GM23338 (cell line): ENCODE measurements around the gene ZCCHC24. TPM values are rescaled to one million over a fixed set of nuclear protein-coding genes. Genes with fewer than 3 reads are reported as not detected.

Source experiments
- ATAC-seq: fragments of 200-7000 bp; cut with Tn5 transposase; 3 replicates; pipeline ENCODE4 v1.9.1; 2020
- DNase-seq: peaks from one replicate; pipeline ENCODE4 v3.0.0-alpha.2; 2015; ENCODE audit warnings: low spot score
- H2AFZ ChIP-seq: fragments of 200-600 bp; sonication (generic); 2 replicates; pipeline ENCODE4 v1.8.0; 2016; ENCODE audit warnings: antibody characterized with exemption, mild to moderate bottlenecking, moderate library complexity
- H3F3A ChIP-seq: fragments of 200-600 bp; sonication (generic); replicated peaks from 2 replicates; pipeline ENCODE4 v1.8.0; 2017; ENCODE audit warnings: antibody characterized with exemption, mixed run types, low read depth
- H3K27ac ChIP-seq: fragments of 200-600 bp; sonication (generic); 2 replicates; pipeline ENCODE4 v1.6.1; 2016; ENCODE audit warnings: low read depth
- H3K27me3 ChIP-seq: fragments of 200-600 bp; sonication (generic); 2 replicates; pipeline ENCODE4 v1.8.0; 2016; ENCODE audit warnings: mild to moderate bottlenecking, mixed run types, moderate library complexity; ENCODE audit not compliant: insufficient read depth
- H3K36me3 ChIP-seq: fragments of 200-600 bp; sonication (generic); 2 replicates; pipeline ENCODE4 v1.8.0; 2016; ENCODE audit warnings: mild to moderate bottlenecking; ENCODE audit not compliant: insufficient read depth
- H3K4me1 ChIP-seq: fragments of 200-600 bp; sonication (generic); 2 replicates; pipeline ENCODE4 v1.8.0; 2016; ENCODE audit warnings: mild to moderate bottlenecking, moderate library complexity; ENCODE audit not compliant: insufficient read depth
- H3K4me2 ChIP-seq: fragments of 200-600 bp; sonication (generic); 2 replicates; pipeline ENCODE4 v1.7.1; 2017; ENCODE audit warnings: mixed run types
- H3K4me3 ChIP-seq: fragments of 200-600 bp; sonication (generic); 2 replicates; pipeline ENCODE4 v1.6.1; 2016; ENCODE audit warnings: mixed run types
- H3K79me2 ChIP-seq: fragments of 200-600 bp; sonication (generic); replicated peaks from 2 replicates; pipeline ENCODE4 v1.8.0; 2017; ENCODE audit warnings: mild to moderate bottlenecking; ENCODE audit not compliant: insufficient read depth
- H3K9me2 ChIP-seq: fragments of 200-600 bp; sonication (generic); 2 replicates; pipeline ENCODE4 v1.8.0; 2017; ENCODE audit not compliant: insufficient read depth
- H4K20me1 ChIP-seq: fragments of 200-600 bp; sonication (generic); replicated peaks from 2 replicates; pipeline ENCODE4 v1.8.0; 2017; ENCODE audit warnings: mild to moderate bottlenecking; ENCODE audit not compliant: insufficient read depth
- H3K27ac Mint-ChIP-seq: 2 replicates; pipeline ENCODE4 v1.8.0; 2020; ENCODE audit warnings: inconsistent platforms, mild to moderate bottlenecking, moderate library complexity, mixed read lengths
- H3K27me3 Mint-ChIP-seq: 3 replicates; pipeline ENCODE4 v1.8.0; 2022; ENCODE audit warnings: low read depth, mild to moderate bottlenecking, moderate library complexity, mixed read lengths, inconsistent platforms; ENCODE audit not compliant: insufficient read depth, poor library complexity
- H3K36me3 Mint-ChIP-seq: 3 replicates; pipeline ENCODE4 v1.8.0; 2021; ENCODE audit warnings: low read depth, mild to moderate bottlenecking, inconsistent platforms, moderate library complexity, mixed read lengths
- H3K4me1 Mint-ChIP-seq: 3 replicates; pipeline ENCODE4 v1.8.0; 2020; ENCODE audit warnings: mild to moderate bottlenecking, inconsistent platforms, mixed read lengths
- H3K4me3 Mint-ChIP-seq: 3 replicates; pipeline ENCODE4 v1.8.0; 2021; ENCODE audit warnings: moderate library complexity, mild to moderate bottlenecking, inconsistent platforms, mixed read lengths
- H3K9me3 Mint-ChIP-seq: 3 replicates; pipeline ENCODE4 v1.8.0; 2020; ENCODE audit warnings: moderate library complexity, mild to moderate bottlenecking, inconsistent platforms, mixed read lengths
- CREB1 ChIP-seq: fragments of 250-450 bp; sonication (Bioruptor Pico); IDR thresholded peaks from 2 replicates; pipeline ENCODE4 v1.5.0; 2020; ENCODE audit warnings: low read depth, mild to moderate bottlenecking, moderate library complexity
- EZH2 ChIP-seq: fragments of 200-600 bp; sonication (generic); IDR thresholded peaks from one replicate; pipeline ENCODE4 v1.8.0; 2017; ENCODE audit warnings: antibody characterized with exemption, mild to moderate bottlenecking, low read depth; ENCODE audit not compliant: unreplicated experiment
- NANOG ChIP-seq: IDR thresholded peaks from 2 replicates; pipeline ENCODE4 v1.6.1; 2016; ENCODE audit warnings: antibody characterized with exemption, borderline replicate concordance
- ZNF114 ChIP-seq: fragments of 250-450 bp; sonication (Bioruptor Pico); IDR thresholded peaks from 2 replicates; pipeline ENCODE4 v1.5.0; 2020; ENCODE audit warnings: mild to moderate bottlenecking, moderate library complexity
- ZNF331 ChIP-seq: fragments of 250-450 bp; sonication (Bioruptor Pico); IDR thresholded peaks from 2 replicates; pipeline ENCODE4 v1.5.0; 2020; ENCODE audit warnings: low read depth, mild to moderate bottlenecking, moderate library complexity
- polyA plus RNA-seq: library from polyadenylated mRNA; unstranded; fragments of >200 nt; fragmentation: Nextera tagmentation; extraction: Ambion mirVana; gene quantifications from 2 replicates; pipeline ENCODE4 v1.2.1, GENCODE V29; 2016
- total RNA-seq: library from RNA; depleted of rRNA; stranded (reverse); fragments of >200 nt; shearing (Covaris generic); gene quantifications from 2 replicates; pipeline ENCODE4 v1.2.3, GENCODE V29; 2014
- TF ChIP-seq, protein P1 (sequence below): fragments of 250-450 bp; sonication (Bioruptor Pico); IDR thresholded peaks from 2 replicates; pipeline ENCODE4 v1.5.0; 2020; ENCODE audit warnings: mild to moderate bottlenecking, moderate library complexity
- TF ChIP-seq, protein P2 (sequence below): IDR thresholded peaks from 2 replicates; pipeline ENCODE4 v1.6.1; 2016; ENCODE audit warnings: antibody characterized with exemption

The ZCCHC24 gene
- total and polyA plus RNA-seq, 2 experiments from 2014 or later, result 2.0 to 10.1 TPM

DNA sequence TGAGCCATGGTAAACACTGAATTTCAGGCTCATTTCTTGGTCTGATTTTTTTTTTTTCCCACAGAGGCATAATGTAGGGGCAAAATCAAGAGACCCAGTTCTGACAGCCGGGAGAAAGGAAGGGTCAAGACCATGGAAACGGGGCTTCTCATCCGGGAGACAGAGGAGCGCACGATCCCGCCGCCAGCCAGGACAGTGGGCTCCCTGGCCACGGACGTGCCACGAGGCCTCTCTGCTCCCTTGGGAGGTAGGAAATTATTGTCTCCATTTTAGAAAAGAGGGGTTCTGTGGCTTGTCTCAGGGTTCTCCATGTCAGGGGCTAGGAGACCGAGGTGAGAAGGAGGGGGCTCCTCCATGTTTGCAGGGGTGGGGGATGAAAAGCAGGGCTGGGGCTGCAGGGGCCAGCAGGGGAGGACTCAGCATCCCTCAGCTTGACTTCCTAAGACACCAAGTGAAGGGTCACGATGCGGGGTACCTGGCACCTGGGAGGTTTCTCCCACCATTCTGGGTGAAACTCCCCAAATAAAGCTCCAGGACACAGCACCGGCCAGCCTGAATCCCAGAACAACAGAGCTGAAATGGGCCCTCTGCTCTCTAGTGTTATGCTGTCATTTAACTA is 60.5 kb downstream of the ZCCHC24 start (continued):
- TF ChIP-seq, protein P1, sequence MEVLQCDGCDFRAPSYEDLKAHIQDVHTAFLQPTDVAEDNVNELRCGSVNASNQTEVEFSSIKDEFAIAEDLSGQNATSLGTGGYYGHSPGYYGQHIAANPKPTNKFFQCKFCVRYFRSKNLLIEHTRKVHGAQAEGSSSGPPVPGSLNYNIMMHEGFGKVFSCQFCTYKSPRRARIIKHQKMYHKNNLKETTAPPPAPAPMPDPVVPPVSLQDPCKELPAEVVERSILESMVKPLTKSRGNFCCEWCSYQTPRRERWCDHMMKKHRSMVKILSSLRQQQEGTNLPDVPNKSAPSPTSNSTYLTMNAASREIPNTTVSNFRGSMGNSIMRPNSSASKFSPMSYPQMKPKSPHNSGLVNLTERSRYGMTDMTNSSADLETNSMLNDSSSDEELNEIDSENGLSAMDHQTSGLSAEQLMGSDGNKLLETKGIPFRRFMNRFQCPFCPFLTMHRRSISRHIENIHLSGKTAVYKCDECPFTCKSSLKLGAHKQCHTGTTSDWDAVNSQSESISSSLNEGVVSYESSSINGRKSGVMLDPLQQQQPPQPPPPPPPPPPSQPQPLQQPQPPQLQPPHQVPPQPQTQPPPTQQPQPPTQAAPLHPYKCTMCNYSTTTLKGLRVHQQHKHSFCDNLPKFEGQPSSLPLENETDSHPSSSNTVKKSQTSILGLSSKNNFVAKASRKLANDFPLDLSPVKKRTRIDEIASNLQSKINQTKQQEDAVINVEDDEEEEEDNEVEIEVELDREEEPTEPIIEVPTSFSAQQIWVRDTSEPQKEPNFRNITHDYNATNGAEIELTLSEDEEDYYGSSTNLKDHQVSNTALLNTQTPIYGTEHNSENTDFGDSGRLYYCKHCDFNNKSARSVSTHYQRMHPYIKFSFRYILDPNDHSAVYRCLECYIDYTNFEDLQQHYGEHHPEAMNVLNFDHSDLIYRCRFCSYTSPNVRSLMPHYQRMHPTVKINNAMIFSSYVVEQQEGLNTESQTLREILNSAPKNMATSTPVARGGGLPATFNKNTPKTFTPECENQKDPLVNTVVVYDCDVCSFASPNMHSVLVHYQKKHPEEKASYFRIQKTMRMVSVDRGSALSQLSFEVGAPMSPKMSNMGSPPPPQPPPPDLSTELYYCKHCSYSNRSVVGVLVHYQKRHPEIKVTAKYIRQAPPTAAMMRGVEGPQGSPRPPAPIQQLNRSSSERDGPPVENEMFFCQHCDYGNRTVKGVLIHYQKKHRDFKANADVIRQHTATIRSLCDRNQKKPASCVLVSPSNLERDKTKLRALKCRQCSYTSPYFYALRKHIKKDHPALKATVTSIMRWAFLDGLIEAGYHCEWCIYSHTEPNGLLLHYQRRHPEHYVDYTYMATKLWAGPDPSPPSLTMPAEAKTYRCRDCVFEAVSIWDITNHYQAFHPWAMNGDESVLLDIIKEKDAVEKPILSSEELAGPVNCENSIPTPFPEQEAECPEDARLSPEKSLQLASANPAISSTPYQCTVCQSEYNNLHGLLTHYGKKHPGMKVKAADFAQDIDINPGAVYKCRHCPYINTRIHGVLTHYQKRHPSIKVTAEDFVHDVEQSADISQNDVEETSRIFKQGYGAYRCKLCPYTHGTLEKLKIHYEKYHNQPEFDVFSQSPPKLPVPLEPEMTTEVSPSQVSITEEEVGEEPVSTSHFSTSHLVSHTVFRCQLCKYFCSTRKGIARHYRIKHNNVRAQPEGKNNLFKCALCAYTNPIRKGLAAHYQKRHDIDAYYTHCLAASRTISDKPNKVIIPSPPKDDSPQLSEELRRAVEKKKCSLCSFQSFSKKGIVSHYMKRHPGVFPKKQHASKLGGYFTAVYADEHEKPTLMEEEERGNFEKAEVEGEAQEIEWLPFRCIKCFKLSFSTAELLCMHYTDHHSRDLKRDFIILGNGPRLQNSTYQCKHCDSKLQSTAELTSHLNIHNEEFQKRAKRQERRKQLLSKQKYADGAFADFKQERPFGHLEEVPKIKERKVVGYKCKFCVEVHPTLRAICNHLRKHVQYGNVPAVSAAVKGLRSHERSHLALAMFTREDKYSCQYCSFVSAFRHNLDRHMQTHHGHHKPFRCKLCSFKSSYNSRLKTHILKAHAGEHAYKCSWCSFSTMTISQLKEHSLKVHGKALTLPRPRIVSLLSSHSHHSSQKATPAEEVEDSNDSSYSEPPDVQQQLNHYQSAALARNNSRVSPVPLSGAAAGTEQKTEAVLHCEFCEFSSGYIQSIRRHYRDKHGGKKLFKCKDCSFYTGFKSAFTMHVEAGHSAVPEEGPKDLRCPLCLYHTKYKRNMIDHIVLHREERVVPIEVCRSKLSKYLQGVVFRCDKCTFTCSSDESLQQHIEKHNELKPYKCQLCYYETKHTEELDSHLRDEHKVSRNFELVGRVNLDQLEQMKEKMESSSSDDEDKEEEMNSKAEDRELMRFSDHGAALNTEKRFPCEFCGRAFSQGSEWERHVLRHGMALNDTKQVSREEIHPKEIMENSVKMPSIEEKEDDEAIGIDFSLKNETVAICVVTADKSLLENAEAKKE (CRISPR knock-in tag), result no peak
- TF ChIP-seq ZNF114 (CRISPR knock-in tag), result no peak

DNA sequence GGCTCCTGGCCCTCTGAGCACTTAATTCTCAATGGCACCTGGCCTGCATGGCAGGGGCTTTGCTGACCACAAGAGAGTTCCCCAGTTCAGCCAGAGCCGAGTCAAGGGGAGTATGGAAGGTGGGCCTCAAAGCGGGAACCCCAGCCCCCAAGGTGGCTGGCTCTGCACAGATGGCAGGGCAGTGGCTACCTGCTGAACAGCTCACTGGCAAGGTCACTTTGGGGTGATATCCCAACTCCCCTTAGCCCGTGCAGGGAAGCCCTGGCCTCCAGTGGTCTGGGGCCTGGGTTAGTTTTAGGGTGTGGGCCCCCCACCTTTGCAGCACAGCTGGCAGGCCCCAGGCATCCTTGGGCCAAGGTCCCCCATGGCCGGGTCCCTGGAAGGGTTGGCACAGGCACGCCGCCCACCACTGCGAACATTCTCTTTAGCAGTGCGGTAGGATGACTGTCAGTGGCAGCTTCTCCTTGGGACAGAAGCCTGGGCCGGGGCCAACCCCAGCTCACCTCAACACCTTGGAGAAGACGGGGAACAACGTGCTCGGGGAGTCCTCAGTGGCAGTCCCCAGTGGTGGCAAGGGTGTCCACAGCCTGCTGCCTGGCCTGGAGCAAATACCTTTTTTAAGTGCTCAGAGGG is 61.3 kb downstream of the ZCCHC24 start:
- no peak overlapping the region for H3K4me2 ChIP-seq
- Mint-ChIP-seq H3K27me3 (peaks cover 9% of the 10 kb centered on the region), H3K4me3 (no peak overlapping the region), H3K36me3 (no peaks in the 10 kb centered on the region), H3K9me3 (no peaks in the 10 kb centered on the region), H3K4me1 (peaks cover 3% of the 10 kb centered on the region; the same call in 2 of the 3 replicates), H3K27ac (no peak overlapping the region)
- H2AFZ ChIP-seq, result no peak overlapping the region
- no peak overlapping the region for H3K4me3 ChIP-seq
- H3K36me3 ChIP-seq, result no peaks in the 10 kb centered on the region
- no peak overlapping the region for H3K27ac ChIP-seq
- no peaks in the 10 kb centered on the region for H3K79me2 ChIP-seq
- DNase-seq (no peak), ATAC-seq (no peak)
- H3K9me2 ChIP-seq, result no peaks in the 10 kb centered on the region
- no peaks in the 10 kb centered on the region for H3K27me3 ChIP-seq
- no peaks in the 10 kb centered on the region for H4K20me1 ChIP-seq
- H3F3A ChIP-seq, result no peaks in the 10 kb centered on the region
- H3K4me1 ChIP-seq, result no peaks in the 10 kb centered on the region
- TF ChIP-seq, protein P2, sequence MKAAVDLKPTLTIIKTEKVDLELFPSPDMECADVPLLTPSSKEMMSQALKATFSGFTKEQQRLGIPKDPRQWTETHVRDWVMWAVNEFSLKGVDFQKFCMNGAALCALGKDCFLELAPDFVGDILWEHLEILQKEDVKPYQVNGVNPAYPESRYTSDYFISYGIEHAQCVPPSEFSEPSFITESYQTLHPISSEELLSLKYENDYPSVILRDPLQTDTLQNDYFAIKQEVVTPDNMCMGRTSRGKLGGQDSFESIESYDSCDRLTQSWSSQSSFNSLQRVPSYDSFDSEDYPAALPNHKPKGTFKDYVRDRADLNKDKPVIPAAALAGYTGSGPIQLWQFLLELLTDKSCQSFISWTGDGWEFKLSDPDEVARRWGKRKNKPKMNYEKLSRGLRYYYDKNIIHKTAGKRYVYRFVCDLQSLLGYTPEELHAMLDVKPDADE, result no peak
- TF ChIP-seq CREB1 (CRISPR knock-in tag), result no peak
- no peak for TF ChIP-seq ZNF331 (CRISPR knock-in tag)
- TF ChIP-seq, protein P1 (CRISPR knock-in tag), result no peak
- TF ChIP-seq NANOG, result no peak
- no peak for TF ChIP-seq EZH2
